GM12878 (cell line): ENCODE measurements around the gene CPNE4. TPM values are rescaled to one million over a fixed set of nuclear protein-coding genes. Genes with fewer than 3 reads are reported as not detected.
A peak's percentile ranks its signal among the peaks of the same experiment; 100 is the strongest.
"Not testable (repeated sequence)": the region's sequence is repeated elsewhere in the genome, so short reads cannot be mapped to it uniquely, and the experiment has no call there.

ENCODE experiments used
- ATAC-seq: fragments of 200-7000 bp; cut with Tn5 transposase; 3 replicates; pipeline ENCODE4 v1.9.1; 2020; ENCODE audit warnings: mild to moderate bottlenecking, moderate library complexity
- BruUV-seq: library from RNA; stranded (reverse); fragments of 400-500 nt; replicated peaks from 2 replicates; lab custom pipeline; 2021; lab: Mats Ljungman, UMichigan
- CTCF ChIA-PET: fragments of 300-600 bp; sonication (Branson Sonifier 250); formaldehyde crosslinking; extraction: SDS; loops from one replicate; lab custom pipeline; 2021; ENCODE audit warnings: inconsistent platforms; lab: Yijun Ruan, JAX
- POLR2A ChIA-PET: fragments of 350-600 bp; formaldehyde crosslinking; extraction: SDS; loops from one replicate; lab custom pipeline; 2021; ENCODE audit warnings: inconsistent platforms; lab: Charles Lee
- RAD21 ChIA-PET: fragments of 300-600 bp; sonication (Branson Sonifier 250); formaldehyde crosslinking; loops from one replicate; lab custom pipeline; 2023; ENCODE audit warnings: antibody characterized with exemption; ENCODE audit not compliant: unreplicated experiment; lab: Charles Lee
- SMC1A ChIA-PET: fragments of 300-600 bp; sonication (Branson Sonifier 250); formaldehyde crosslinking; loops from one replicate; lab custom pipeline; 2023; ENCODE audit not compliant: unreplicated experiment, uncharacterized antibody; lab: Charles Lee
- DNase-seq: peaks from one replicate; pipeline ENCODE4 v3.0.0-alpha.2; 2011; ENCODE audit warnings: low read depth, low spot score
- FAIRE-seq: peaks from 3 replicates; lab custom pipeline; 2011; peaks lifted over from hg19 to GRCh38; lab: Jason Lieb, UNC
- H2AFZ ChIP-seq: 2 replicates; pipeline ENCODE4 v1.6.0; 2011; ENCODE audit warnings: low read depth, low read length, control low read depth; ENCODE audit not compliant: control insufficient read depth
- H3K27ac ChIP-seq: 2 replicates; pipeline ENCODE4 v1.5.1; 2011; ENCODE audit warnings: control low read depth; ENCODE audit not compliant: control insufficient read depth, insufficient read depth
- H3K27me3 ChIP-seq, 2 experiments: replicated peaks in 1 of 2; 2 replicates each; pipeline versions ENCODE4 v1.6.0 to v1.6.1; 2011; ENCODE audit warnings: low read length in 1 of 2; ENCODE audit not compliant: control insufficient read depth in 2 of 2, insufficient read depth in 2 of 2
- H3K36me3 ChIP-seq, 2 experiments: 2 replicates each; pipeline ENCODE4 v1.5.1; 2011; ENCODE audit warnings: low read length in 1 of 2; ENCODE audit not compliant: control insufficient read depth in 2 of 2, insufficient read depth in 2 of 2
- H3K4me1 ChIP-seq: 2 replicates; pipeline ENCODE4 v1.6.1; 2011; ENCODE audit warnings: mild to moderate bottlenecking, low read length, moderate library complexity, mixed read lengths; ENCODE audit not compliant: control insufficient read depth, insufficient read depth
- H3K4me2 ChIP-seq: 2 replicates; pipeline ENCODE4 v1.6.0; 2011; ENCODE audit warnings: control low read depth; ENCODE audit not compliant: control insufficient read depth, insufficient read depth
- H3K4me3 ChIP-seq: fragments of 200-600 bp; sonication (generic); 2 replicates; pipeline ENCODE4 v1.5.1; 2016
- H3K79me2 ChIP-seq: 2 replicates; pipeline ENCODE4 v1.6.0; 2011; ENCODE audit warnings: low read length; ENCODE audit not compliant: control insufficient read depth, insufficient read depth
- H3K9ac ChIP-seq: 2 replicates; pipeline ENCODE4 v1.8.0; 2011; ENCODE audit warnings: low read length, control low read depth, mixed read lengths; ENCODE audit not compliant: control insufficient read depth, insufficient read depth
- H3K9me3 ChIP-seq: replicated peaks from 3 replicates; pipeline ENCODE4 v1.5.1; 2011; ENCODE audit warnings: mild to moderate bottlenecking, low read length; ENCODE audit not compliant: control insufficient read depth, insufficient read depth
- H4K20me1 ChIP-seq: 2 replicates; pipeline ENCODE4 v1.6.0; 2011; ENCODE audit not compliant: control insufficient read depth, insufficient read depth
- BRCA1 ChIP-seq: IDR thresholded peaks from 2 replicates; pipeline ENCODE4 v1.6.1; 2011; ENCODE audit warnings: low read depth, low read length, improper control_type of control experiment
- CHD2 ChIP-seq: IDR thresholded peaks from 2 replicates; pipeline ENCODE4 v1.6.1; 2011; ENCODE audit warnings: low read depth, low read length, improper control_type of control experiment, borderline replicate concordance
- EED ChIP-seq: sonication (generic); IDR thresholded peaks from 2 replicates; pipeline ENCODE4 v1.6.1; 2016; ENCODE audit warnings: antibody characterized with exemption, low read depth
- EP300 ChIP-seq, 2 experiments: fragments of 150-350 bp in 1 of 2; IDR thresholded peaks; 2 replicates each; pipeline ENCODE4 v1.6.1; 2011 to 2012; ENCODE audit warnings: low read depth in 2 of 2, low read length in 2 of 2, borderline replicate concordance in 1 of 2, improper control_type of control experiment in 1 of 2, inconsistent platforms in 1 of 2; ENCODE audit not compliant: control insufficient read depth in 1 of 2
- IKZF1 ChIP-seq: fragments of 450-650 bp; conservative IDR thresholded peaks from 2 replicates; pipeline ENCODE4 v1.6.1; 2017; ENCODE audit warnings: antibody characterized with exemption, mild to moderate bottlenecking
- MEF2A ChIP-seq: IDR thresholded peaks from 2 replicates; pipeline ENCODE4 v1.6.1; 2011; ENCODE audit warnings: low read depth, mild to moderate bottlenecking, low read length, moderate library complexity; ENCODE audit not compliant: insufficient read depth
- NFYA ChIP-seq: IDR thresholded peaks from 2 replicates; pipeline ENCODE4 v1.6.1; 2011; ENCODE audit warnings: low read depth, mild to moderate bottlenecking, low read length, improper control_type of control experiment, borderline replicate concordance
- NRF1 ChIP-seq: conservative IDR thresholded peaks from 2 replicates; pipeline ENCODE4 v1.6.1; 2011; ENCODE audit warnings: mild to moderate bottlenecking, low read depth, low read length, improper control_type of control experiment
- POU2F2 ChIP-seq: IDR thresholded peaks from 3 replicates; pipeline ENCODE4 v1.6.1; 2011; ENCODE audit warnings: low read depth, mild to moderate bottlenecking, low read length, borderline replicate concordance
- RBBP5 ChIP-seq: fragments of 200-600 bp; sonication (generic); conservative IDR thresholded peaks from 2 replicates; pipeline ENCODE4 v1.6.1; 2016
- STAT1 ChIP-seq: fragments of 450-650 bp; conservative IDR thresholded peaks from 2 replicates; pipeline ENCODE4 v1.6.1; 2014; ENCODE audit warnings: antibody characterized with exemption, mild to moderate bottlenecking
- WRNIP1 ChIP-seq: IDR thresholded peaks from 2 replicates; pipeline ENCODE4 v1.6.1; 2011; ENCODE audit warnings: low read depth, low read length, improper control_type of control experiment, borderline replicate concordance
- ZNF24 ChIP-seq: fragments of 450-650 bp; IDR thresholded peaks from 2 replicates; pipeline ENCODE4 v1.6.1; 2017; ENCODE audit warnings: antibody characterized with exemption, mild to moderate bottlenecking
- WGBS: methylation state at CpG from one replicate; pipeline ENCODE4 v1.1.6; 2016; ENCODE audit warnings: low lambda C conversion rate; ENCODE audit not compliant: insufficient replicate concordance, insufficient coverage; ENCODE audit errors: missing lambda C conversion rate; 5-methylcytosine and 5-hydroxymethylcytosine counted together
- in situ Hi-C: fragments of 300-500 bp; cut with MboI; formaldehyde crosslinking; loops from 9 replicates; pipeline ENCODE4 v1.14.3; 2018; ENCODE audit warnings: mixed read lengths
- intact Hi-C: fragments of 100-400 bp; cut with micrococcal nuclease; formaldehyde crosslinking; loops from one replicate; pipeline ENCODE4 v1.14.2; 2022; ENCODE audit not compliant: unreplicated experiment
- polyA plus RNA-seq, 11 experiments: library from polyadenylated mRNA; depleted of rRNA in 4 of 11; unstranded in 6 of 11; stranded (reverse) in 5 of 11; fragments of >200 nt; fragmentation: Nextera tagmentation in 4 of 11; fragmentation: Illumina TruSeq in 1 of 11; extraction: Ambion mirVana in 4 of 11; extraction: Trizol in 1 of 11; gene quantifications; 1 replicate in 1 of 11; 2 replicates in 10 of 11; pipeline versions ENCODE4 v1.2.1 to v1.2.3, GENCODE V29; 2011 to 2016; ENCODE audit warnings: inconsistent platforms in 2 of 11, missing spikeins in 2 of 11, low read depth in 1 of 11
- total RNA-seq, 4 experiments: library from RNA; depleted of rRNA in 3 of 4; stranded (reverse); fragments of >200 nt in 3 of 4; fragmentation: Illumina TruSeq in 1 of 4; extraction: Trizol in 1 of 4; gene quantifications; 2 replicates each; pipeline versions ENCODE4 v1.2.1 to v1.2.3, GENCODE V29; 2013 to 2021
- TF ChIP-seq, protein P1 (sequence below): IDR thresholded peaks from 2 replicates; pipeline ENCODE4 v1.6.1; 2012; ENCODE audit warnings: low read length, inconsistent platforms

The CPNE4 gene
- total and polyA plus RNA-seq, 10 of the 15 experiments (the other 5 are each of a cell fraction or from before 2014, with no cell fraction given) = 0.17 to 1.9 (median 0.48) TPM; not detected in 1

DNA sequence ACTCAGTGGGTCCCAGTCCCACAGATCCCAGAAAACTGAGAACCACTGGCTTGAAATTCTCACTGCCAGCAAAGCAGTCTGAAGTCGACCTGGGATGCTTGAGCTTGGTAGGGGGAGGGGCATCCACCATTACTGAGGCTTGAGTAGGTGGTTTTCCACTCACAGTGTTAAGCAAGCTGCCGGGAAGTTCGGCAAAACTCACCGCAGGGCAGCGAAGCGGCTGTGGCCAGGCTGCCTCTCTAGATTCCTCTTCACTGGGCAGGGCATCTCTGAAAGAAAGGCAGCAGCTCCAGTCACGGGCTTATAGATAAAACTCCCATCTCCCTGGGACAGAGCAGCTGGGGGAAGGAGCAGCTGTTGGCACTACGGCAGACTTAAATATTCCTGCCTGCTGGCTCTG is 71.4 kb downstream of the CPNE4 start:
- H3K9ac ChIP-seq, H2AFZ ChIP-seq, FAIRE-seq, H3K9me3 ChIP-seq, intact Hi-C loops, H3K27ac ChIP-seq, H3K27me3 ChIP-seq, H3K36me3 ChIP-seq, BruUV-seq, in situ Hi-C loops, POLR2A ChIA-PET, H3K79me2 ChIP-seq, H3K4me2 ChIP-seq, H3K4me1 ChIP-seq, H4K20me1 ChIP-seq, DNase-seq, H3K4me3 ChIP-seq, SMC1A ChIA-PET: not testable (repeated sequence)
- ChIA-PET CTCF (interaction anchor here (0.7 to 0.8 kb wide), 2 partner anchors 48 to 67 kb away, joined by 3 read pairs; no protein-coding TSS in a partner anchor), RAD21 (interaction anchor here (0.6 to 1.4 kb wide), 4 partner anchors 9 to 411 kb away, joined by 3 read pairs; no protein-coding TSS in a partner anchor)
- 0 out of 2 replicates have a peak, but pooled peaks have one; percentile 18 for TF ChIP-seq IKZF1
- 40% methylated on average over 8 of the region's 8 CpGs for WGBS
- peak; percentile 24; the same call in 2 of the 3 replicates for ATAC-seq

DNA sequence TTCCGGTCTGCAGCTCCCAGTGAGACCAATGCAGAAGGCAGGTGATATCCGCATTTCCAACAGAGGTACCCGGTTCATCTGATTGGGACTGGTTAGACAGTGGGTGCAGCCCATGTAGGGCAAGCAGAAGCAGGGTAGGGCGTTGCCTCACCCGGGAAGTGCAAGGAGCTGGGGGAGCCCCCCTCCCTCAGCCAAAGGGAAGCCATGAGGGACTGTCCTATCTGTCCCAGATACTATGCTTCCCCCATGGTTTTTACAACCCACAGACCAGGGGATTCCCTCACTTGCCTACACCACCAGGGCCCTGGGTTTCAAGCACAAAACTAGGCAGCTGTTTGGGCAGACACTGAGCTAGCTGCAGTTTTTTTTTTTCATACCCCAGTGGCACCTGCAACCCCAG is 71.8 kb downstream of the CPNE4 start:
- no peak for DNase-seq
- ATAC-seq = peak; percentile 66
- no peak overlapping the region for H3K27ac ChIP-seq
- no peak overlapping the region for H3K4me3 ChIP-seq
- no peak for FAIRE-seq
- no peaks in the 10 kb centered on the region for H3K27me3 ChIP-seq
- 31% methylated on average over 5 of the region's 5 CpGs for WGBS
- BruUV-seq = no TSS peak
- H3K9ac ChIP-seq = no peak overlapping the region
- no peaks in the 10 kb centered on the region for H3K4me1 ChIP-seq
- no peaks in the 10 kb centered on the region for H3K79me2 ChIP-seq
- H3K9me3 ChIP-seq = no peaks in the 10 kb centered on the region
- intact Hi-C loops (no loop called here), in situ Hi-C loops (no loop called here)
- ChIA-PET POLR2A (no interaction called here), RAD21 (interaction anchor here (0.6 to 1.4 kb wide), 4 partner anchors 9 to 410 kb away, joined by 3 read pairs; no protein-coding TSS in a partner anchor), SMC1A (interaction anchor here (0.8 kb wide), 1 partner anchor 147 kb away, joined by 3 read pairs; no protein-coding TSS in a partner anchor), CTCF (interaction anchor here (0.7 kb wide), 1 partner anchor 49 kb away, joined by 3 read pairs; no protein-coding TSS in a partner anchor)
- H4K20me1 ChIP-seq = no peaks in the 10 kb centered on the region
- TF ChIP-seq CHD2 (no peak), MEF2A (no peak), EP300 (IDR thresholded peaks at IDR 0.05; ENCODE audit: borderline replicate concordance in 1 of 2, control insufficient read depth in 1 of 2, low read depth in 2 of 2, low read length in 2 of 2) (no peak), BRCA1 (no peak), NFYA (no peak), NRF1 (no peak), WRNIP1 (no peak), EED (no peak), RBBP5 (no peak), ZNF24 (no peak), STAT1 (no peak), POU2F2 (no peak)
- TF ChIP-seq, protein P1, sequence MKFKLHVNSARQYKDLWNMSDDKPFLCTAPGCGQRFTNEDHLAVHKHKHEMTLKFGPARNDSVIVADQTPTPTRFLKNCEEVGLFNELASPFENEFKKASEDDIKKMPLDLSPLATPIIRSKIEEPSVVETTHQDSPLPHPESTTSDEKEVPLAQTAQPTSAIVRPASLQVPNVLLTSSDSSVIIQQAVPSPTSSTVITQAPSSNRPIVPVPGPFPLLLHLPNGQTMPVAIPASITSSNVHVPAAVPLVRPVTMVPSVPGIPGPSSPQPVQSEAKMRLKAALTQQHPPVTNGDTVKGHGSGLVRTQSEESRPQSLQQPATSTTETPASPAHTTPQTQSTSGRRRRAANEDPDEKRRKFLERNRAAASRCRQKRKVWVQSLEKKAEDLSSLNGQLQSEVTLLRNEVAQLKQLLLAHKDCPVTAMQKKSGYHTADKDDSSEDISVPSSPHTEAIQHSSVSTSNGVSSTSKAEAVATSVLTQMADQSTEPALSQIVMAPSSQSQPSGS = no peak
- H3K36me3 ChIP-seq = no peaks in the 10 kb centered on the region
- H2AFZ ChIP-seq = no peak overlapping the region
- H3K4me2 ChIP-seq = no peak overlapping the region
